Activated CD4-positive, alpha-beta memory T cell treated with anti-CD3 and anti-CD28 coated beads for 36 hours (primary cell): ENCODE data around the gene DNAJC17. TPM values are rescaled to one million over a fixed set of nuclear protein-coding genes. Genes with fewer than 3 reads are reported as not detected.

Source experiments
- CTCF ChIA-PET: fragments of 350-600 bp; sonication (Branson Sonifier 250); formaldehyde crosslinking; loops from one replicate; lab custom pipeline; 2021; ENCODE audit warnings: antibody characterized with exemption, inconsistent platforms; lab: Charles Lee
- POLR2A ChIA-PET: fragments of 350-600 bp; sonication (Branson Sonifier 250); formaldehyde crosslinking; loops from one replicate; lab custom pipeline; 2021; ENCODE audit warnings: antibody characterized with exemption; lab: Charles Lee
- DNase-seq: peaks from one replicate; pipeline ENCODE4 v3.0.0-alpha.2; 2020
- H3K27ac Mint-ChIP-seq: one replicate; pipeline ENCODE4 v1.8.0; 2021; ENCODE audit warnings: mixed read lengths
- H3K27me3 Mint-ChIP-seq: one replicate; pipeline ENCODE4 v1.8.0; 2021; ENCODE audit warnings: mixed read lengths
- H3K36me3 Mint-ChIP-seq: one replicate; pipeline ENCODE4 v1.8.0; 2021; ENCODE audit warnings: mixed read lengths
- H3K4me1 Mint-ChIP-seq: one replicate; pipeline ENCODE4 v1.8.0; 2021; ENCODE audit warnings: low read depth, mixed read lengths
- H3K4me3 Mint-ChIP-seq: one replicate; pipeline ENCODE4 v1.8.0; 2021; ENCODE audit warnings: mild to moderate bottlenecking, mixed read lengths
- H3K9me3 Mint-ChIP-seq: one replicate; pipeline ENCODE4 v1.8.0; 2021; ENCODE audit warnings: mixed read lengths
- intact Hi-C: fragments of 100-400 bp; cut with micrococcal nuclease; formaldehyde crosslinking; loops from one replicate; pipeline ENCODE4 v1.15.1; 2023
- total RNA-seq, 2 experiments: library from RNA; stranded (reverse); gene quantifications; one replicate each; pipeline ENCODE4 v1.2.3, GENCODE V29; 2021

Gene DNAJC17
- total RNA-seq, 2 experiments from 2014 or later, result 32.5 to 34.5 TPM

- H3K27ac Mint-ChIP-seq, result no peak overlapping the region
- peaks cover 6% of the 10 kb centered on the region for H3K27me3 Mint-ChIP-seq
- H3K4me3 Mint-ChIP-seq, result peak overlapping the region; percentile 83
- peaks cover 27% of the 10 kb centered on the region for H3K4me1 Mint-ChIP-seq
- DNase-seq, result no peak
- intact Hi-C loops, result loop anchor here (2.0 to 10.0 kb wide), 2 partner anchors 38 to 80 kb away; partner anchors contain the start of genes C15orf62, DNAJC17, GCHFR and ZFYVE19
- no peaks in the 10 kb centered on the region for H3K9me3 Mint-ChIP-seq
- no peaks in the 10 kb centered on the region for H3K36me3 Mint-ChIP-seq
- ChIA-PET CTCF (interaction anchor here (1.2 to 9.8 kb wide), 4 partner anchors 12 to 59 kb away, joined by 3 to 109 read pairs (median 8); partner anchors contain the start of gene VPS18), POLR2A (interaction anchor here (1.1 kb wide), 1 partner anchor 12 kb away, joined by 3 read pairs; no protein-coding TSS in a partner anchor)
Measured at GRCh38 chr15:40845036-40845435, 37.8 kb upstream of the DNAJC17 start.

DNA sequence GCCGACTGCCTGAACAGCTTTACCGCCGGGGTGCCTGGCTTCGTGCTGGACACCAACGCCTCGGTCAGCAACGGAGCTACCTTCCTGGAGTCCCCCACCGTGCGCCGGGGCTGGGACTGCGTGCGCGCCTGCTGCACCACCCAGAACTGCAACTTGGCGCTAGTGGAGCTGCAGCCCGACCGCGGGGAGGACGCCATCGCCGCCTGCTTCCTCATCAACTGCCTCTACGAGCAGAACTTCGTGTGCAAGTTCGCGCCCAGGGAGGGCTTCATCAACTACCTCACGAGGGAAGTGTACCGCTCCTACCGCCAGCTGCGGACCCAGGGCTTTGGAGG is 37.4 kb upstream of the DNAJC17 start:
- POLR2A ChIA-PET, result interaction anchor here (1.1 kb wide), 1 partner anchor 12 kb away, joined by 3 read pairs; no protein-coding TSS in a partner anchor
- intact Hi-C loops, result loop anchor here (2.0 to 10.0 kb wide), 2 partner anchors 38 to 80 kb away; partner anchors contain the start of genes C15orf62, DNAJC17, GCHFR and ZFYVE19
- Mint-ChIP-seq H3K4me3 (peak overlapping the region; percentile 83), H3K4me1 (peaks cover 27% of the 10 kb centered on the region), H3K36me3 (no peaks in the 10 kb centered on the region), H3K27ac (no peak overlapping the region), H3K27me3 (peaks cover 6% of the 10 kb centered on the region), H3K9me3 (no peaks in the 10 kb centered on the region)
- peak; percentile 56 for DNase-seq
- CTCF ChIA-PET, result interaction anchor here (1.2 to 9.8 kb wide), 6 partner anchors 13 to 62 kb away, joined by 3 to 109 read pairs (median 4); partner anchors contain the start of gene VPS18

DNA sequence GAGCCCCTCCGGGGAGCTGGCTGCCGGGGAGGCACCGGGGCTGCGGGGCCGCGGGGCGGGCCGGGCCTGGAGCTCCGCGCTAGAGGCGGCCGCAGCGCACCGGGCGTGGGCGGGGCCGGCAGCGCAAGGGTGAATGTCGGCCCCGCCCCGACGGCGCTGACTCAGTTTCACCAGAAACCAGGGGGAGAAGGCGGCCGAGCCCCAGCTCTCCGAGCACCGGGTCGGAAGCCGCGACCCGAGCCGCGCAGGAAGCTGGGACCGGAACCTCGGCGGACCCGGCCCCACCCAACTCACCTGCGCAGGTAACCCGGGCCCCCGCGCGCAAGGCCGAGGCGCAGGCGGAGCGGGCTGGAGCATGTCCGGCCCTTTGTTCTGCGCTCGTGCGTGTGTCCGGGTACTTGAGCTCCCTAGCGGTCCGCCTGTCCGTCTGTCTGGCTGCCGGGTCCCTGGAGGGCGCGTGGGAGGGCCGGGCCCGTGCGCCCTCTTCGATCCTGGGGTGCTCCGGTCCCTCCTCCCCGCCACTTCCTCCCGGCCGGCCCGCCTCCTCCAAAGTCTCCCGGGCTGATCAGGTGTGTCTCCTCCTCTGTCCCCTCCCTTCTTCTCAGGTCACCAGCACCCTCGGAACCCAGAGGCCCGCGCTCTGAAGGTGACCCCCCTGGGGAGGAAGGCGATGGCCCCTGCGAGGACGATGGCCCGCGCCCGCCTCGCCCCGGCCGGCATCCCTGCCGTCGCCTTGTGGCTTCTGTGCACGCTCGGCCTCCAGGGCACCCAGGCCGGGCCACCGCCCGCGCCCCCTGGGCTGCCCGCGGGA is 36.8 kb upstream of the DNAJC17 start, which contains the start of gene SPINT1:
Gene SPINT1, plus strand, starts transcription at position 164 of the 811 bp plus-strand sequence. Its CDS starts 507 bp downstream, at position 671.
- no peak within 1 kb of the TSS for H3K27ac Mint-ChIP-seq
- no peaks in the 10 kb centered on the region for H3K9me3 Mint-ChIP-seq
- CTCF ChIA-PET, result interaction anchor here (0.8 to 9.8 kb wide), 10 partner anchors 13 to 476 kb away, joined by 3 to 109 read pairs (median 3); partner anchors contain the start of gene VPS18
- peak within 1 kb of the TSS; percentile 83 for H3K4me3 Mint-ChIP-seq
- H3K27me3 Mint-ChIP-seq, result peaks cover 6% of the 10 kb centered on the region
- intact Hi-C loops, result loop anchor here (2.0 to 10.0 kb wide), 2 partner anchors 37 to 79 kb away; partner anchors contain the start of genes C15orf62, DNAJC17, GCHFR and ZFYVE19
- peaks cover 27% of the 10 kb centered on the region for H3K4me1 Mint-ChIP-seq
- no peaks in the 10 kb centered on the region for H3K36me3 Mint-ChIP-seq
- peak; percentile 87 for DNase-seq
- POLR2A ChIA-PET, result interaction anchor here (0.6 to 1.1 kb wide), 8 partner anchors 8 to 555 kb away, joined by 3 to 6 read pairs (median 4); partner anchors contain the start of genes DNAJC17, RHOV, VPS18 and ZFYVE19

- peaks cover 6% of the 10 kb centered on the region for H3K27me3 Mint-ChIP-seq
- H3K27ac Mint-ChIP-seq, result no peak overlapping the region
- intact Hi-C loops, result loop anchor here (10.0 kb wide), 1 partner anchor 79 kb away; the partner anchor contains the start of genes C15orf62 and GCHFR
- no peaks in the 10 kb centered on the region for H3K9me3 Mint-ChIP-seq
- DNase-seq, result no peak
- CTCF ChIA-PET, result interaction anchor here (0.8 to 9.8 kb wide), 8 partner anchors 14 to 475 kb away, joined by 3 to 109 read pairs (median 3); partner anchors contain the start of gene VPS18
- H3K4me1 Mint-ChIP-seq, result peaks cover 27% of the 10 kb centered on the region
- POLR2A ChIA-PET, result interaction anchor here (0.6 to 1.1 kb wide), 7 partner anchors 9 to 556 kb away, joined by 3 to 6 read pairs (median 4); partner anchors contain the start of genes DNAJC17, RHOV, VPS18 and ZFYVE19
- H3K4me3 Mint-ChIP-seq, result peak overlapping the region; percentile 64
- H3K36me3 Mint-ChIP-seq, result no peaks in the 10 kb centered on the region
Measured at GRCh38 chr15:40843261-40843884, 36.1 kb upstream of the DNAJC17 start.

DNA sequence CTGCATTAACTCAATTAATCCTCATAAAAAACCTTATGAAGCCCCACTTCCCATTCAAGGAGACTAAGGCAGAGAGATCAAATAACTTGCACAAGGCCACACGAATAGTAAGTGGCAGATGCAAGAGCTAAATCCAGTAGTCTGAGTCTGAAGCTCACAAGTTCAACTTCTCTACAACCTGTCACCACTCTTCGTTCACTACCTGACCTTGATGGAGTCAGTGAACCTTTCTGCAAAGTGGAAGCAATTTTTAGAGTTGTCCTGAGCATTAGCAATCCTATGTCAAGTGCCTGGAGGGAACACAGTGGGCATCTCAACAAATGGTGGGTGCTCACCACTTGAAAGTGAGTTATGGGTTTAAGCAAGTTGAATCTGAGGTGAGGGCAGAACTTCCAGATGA is 34.5 kb upstream of the DNAJC17 start:
- ChIA-PET CTCF (interaction anchor here (9.8 kb wide), 1 partner anchor 16 kb away, joined by 109 read pairs; no protein-coding TSS in a partner anchor), POLR2A (no interaction called here)
- intact Hi-C loops, result loop anchor here (10.0 kb wide), 1 partner anchor 77 kb away; the partner anchor contains the start of genes C15orf62 and GCHFR
- Mint-ChIP-seq H3K27me3 (peaks cover 6% of the 10 kb centered on the region), H3K36me3 (no peaks in the 10 kb centered on the region), H3K27ac (no peak overlapping the region), H3K9me3 (no peaks in the 10 kb centered on the region), H3K4me1 (peaks cover 21% of the 10 kb centered on the region), H3K4me3 (no peak overlapping the region)
- DNase-seq, result no peak

DNA sequence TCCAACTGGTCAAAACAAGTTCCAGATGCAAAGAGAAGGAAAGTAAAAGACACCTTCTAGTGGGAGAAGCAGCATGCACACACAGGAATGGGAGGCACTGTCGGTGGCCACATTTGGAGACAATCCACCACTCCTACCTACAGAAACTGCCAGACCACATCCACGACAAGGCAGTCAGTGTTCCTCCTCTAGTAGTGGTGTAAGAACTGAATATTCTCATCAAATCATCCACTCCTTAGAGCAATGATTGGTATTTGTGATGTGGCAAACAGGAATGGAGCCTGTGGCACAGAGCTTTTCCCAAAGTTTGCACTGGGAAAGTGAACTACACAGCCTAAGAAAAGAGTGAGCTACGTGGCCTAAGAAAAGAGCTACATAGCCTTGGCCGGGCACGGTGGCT is 31.5 kb upstream of the DNAJC17 start:
- peaks cover 3% of the 10 kb centered on the region for H3K27me3 Mint-ChIP-seq
- no peak overlapping the region for H3K27ac Mint-ChIP-seq
- H3K36me3 Mint-ChIP-seq, result no peaks in the 10 kb centered on the region
- intact Hi-C loops, result no loop called here
- no peak overlapping the region for H3K4me3 Mint-ChIP-seq
- H3K9me3 Mint-ChIP-seq, result no peaks in the 10 kb centered on the region
- POLR2A ChIA-PET, result no interaction called here
- H3K4me1 Mint-ChIP-seq, result peaks cover 4% of the 10 kb centered on the region
- CTCF ChIA-PET, result interaction anchor here (1.2 to 2.5 kb wide), 3 partner anchors 18 to 55 kb away, joined by 3 to 12 read pairs (median 4); partner anchors contain the start of gene VPS18
- DNase-seq, result no peak

GRCh38 chr15:40836020-40836419 is 28.7 kb upstream of the DNAJC17 start:
- H3K27ac Mint-ChIP-seq, result no peak overlapping the region
- intact Hi-C loops, result no loop called here
- H3K4me3 Mint-ChIP-seq, result no peak overlapping the region
- no peaks in the 10 kb centered on the region for H3K9me3 Mint-ChIP-seq
- H3K36me3 Mint-ChIP-seq, result no peaks in the 10 kb centered on the region
- no peaks in the 10 kb centered on the region for H3K27me3 Mint-ChIP-seq
- ChIA-PET POLR2A (no interaction called here), CTCF (no interaction called here)
- no peaks in the 10 kb centered on the region for H3K4me1 Mint-ChIP-seq
- DNase-seq, result no peak

- intact Hi-C loops, result no loop called here
- CTCF ChIA-PET, result interaction anchor here (0.6 to 0.7 kb wide), 2 partner anchors 21 to 258 kb away, joined by 3 read pairs; no protein-coding TSS in a partner anchor
- H3K9me3 Mint-ChIP-seq, result no peaks in the 10 kb centered on the region
- no peaks in the 10 kb centered on the region for H3K36me3 Mint-ChIP-seq
- H3K27ac Mint-ChIP-seq, result no peak overlapping the region
- DNase-seq, result no peak
- H3K27me3 Mint-ChIP-seq, result no peaks in the 10 kb centered on the region
- H3K4me3 Mint-ChIP-seq, result no peak overlapping the region
- POLR2A ChIA-PET, result no interaction called here
- no peaks in the 10 kb centered on the region for H3K4me1 Mint-ChIP-seq
Measured at GRCh38 chr15:40832903-40833302, 25.6 kb upstream of the DNAJC17 start.

- CTCF ChIA-PET, result no interaction called here
- POLR2A ChIA-PET, result no interaction called here
- Mint-ChIP-seq H3K27me3 (no peaks in the 10 kb centered on the region), H3K4me3 (no peak overlapping the region), H3K36me3 (no peaks in the 10 kb centered on the region), H3K9me3 (no peaks in the 10 kb centered on the region), H3K4me1 (no peaks in the 10 kb centered on the region), H3K27ac (no peak overlapping the region)
- no peak for DNase-seq
- intact Hi-C loops, result no loop called here
Measured at GRCh38 chr15:40831861-40832260, 24.6 kb upstream of the DNAJC17 start.

DNA sequence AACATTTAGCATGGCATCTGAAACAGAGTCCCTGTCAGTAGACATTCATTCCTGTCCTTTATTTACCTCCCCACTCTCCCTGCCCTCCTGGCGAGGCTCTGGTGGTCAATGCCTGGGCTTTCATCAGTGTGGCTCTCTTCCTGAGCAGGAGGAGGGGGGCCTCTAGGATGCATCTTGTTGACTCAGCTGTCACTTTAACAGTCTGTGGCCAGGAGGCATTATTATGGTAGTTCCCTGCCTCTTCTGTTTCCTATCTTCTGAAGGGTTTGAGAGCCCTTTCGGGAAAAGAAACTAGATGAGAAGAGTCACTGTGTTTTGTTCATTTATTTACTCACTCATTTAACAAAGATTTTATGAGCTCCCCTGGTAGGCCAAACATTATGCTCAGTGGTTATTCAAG is 23.6 kb upstream of the DNAJC17 start:
- ChIA-PET CTCF (interaction anchor here (1.4 kb wide), 1 partner anchor 28 kb away, joined by 7 read pairs; no protein-coding TSS in a partner anchor), POLR2A (no interaction called here)
- intact Hi-C loops, result no loop called here
- DNase-seq, result no peak
- Mint-ChIP-seq H3K4me3 (no peak overlapping the region), H3K27me3 (no peaks in the 10 kb centered on the region), H3K36me3 (no peaks in the 10 kb centered on the region), H3K27ac (no peak overlapping the region), H3K4me1 (no peaks in the 10 kb centered on the region), H3K9me3 (no peaks in the 10 kb centered on the region)

GRCh38 chr15:40829115-40829514 is 21.8 kb upstream of the DNAJC17 start:
- ChIA-PET CTCF (interaction anchor here (2.1 kb wide), 1 partner anchor 29 kb away, joined by 7 read pairs; no protein-coding TSS in a partner anchor), POLR2A (no interaction called here)
- Mint-ChIP-seq H3K27me3 (no peaks in the 10 kb centered on the region), H3K27ac (no peak overlapping the region), H3K4me3 (no peak overlapping the region), H3K4me1 (no peaks in the 10 kb centered on the region), H3K9me3 (no peaks in the 10 kb centered on the region), H3K36me3 (no peaks in the 10 kb centered on the region)
- no peak for DNase-seq
- intact Hi-C loops, result no loop called here
